Keratinocyte (primary cell): ENCODE data around the gene PRPF40B. TPM values are rescaled to one million over a fixed set of nuclear protein-coding genes. Genes with fewer than 3 reads are reported as not detected.

Experiments
- DNase-seq: peaks from one replicate; pipeline ENCODE4 v3.0.0-alpha.2; 2011; ENCODE audit warnings: low read depth, missing footprints, low spot score
- FAIRE-seq: peaks from 2 replicates; lab custom pipeline; 2011; peaks lifted over from hg19 to GRCh38; lab: Jason Lieb, UNC
- H2AFZ ChIP-seq: 2 replicates; pipeline ENCODE4 v1.6.0; 2012; ENCODE audit warnings: low read length, control low read depth, inconsistent platforms; ENCODE audit not compliant: control insufficient read depth
- H3K27ac ChIP-seq: 2 replicates; pipeline ENCODE4 v1.5.1; 2011; ENCODE audit warnings: low read length; ENCODE audit not compliant: control insufficient read depth, insufficient read depth
- H3K27me3 ChIP-seq: 3 replicates; pipeline ENCODE4 v1.6.0; 2011; ENCODE audit warnings: low read length; ENCODE audit not compliant: control insufficient read depth, insufficient read depth; ENCODE audit errors: extremely low read depth
- H3K36me3 ChIP-seq, 2 experiments: 2 replicates in 1 of 2; 3 replicates in 1 of 2; pipeline ENCODE4 v1.5.1; 2011; ENCODE audit warnings: low read length in 2 of 2, mild to moderate bottlenecking in 1 of 2; ENCODE audit not compliant: control insufficient read depth in 2 of 2, insufficient read depth in 2 of 2; ENCODE audit errors: extremely low read depth in 1 of 2
- H3K4me1 ChIP-seq: 3 replicates; pipeline ENCODE4 v1.5.1; 2011; ENCODE audit warnings: low read length; ENCODE audit not compliant: control insufficient read depth, insufficient read depth; ENCODE audit errors: extremely low read depth
- H3K4me2 ChIP-seq: 3 replicates; pipeline ENCODE4 v1.6.0; 2011; ENCODE audit warnings: low read depth, low read length; ENCODE audit not compliant: control insufficient read depth, insufficient read depth; ENCODE audit errors: extremely low read depth
- H3K4me3 ChIP-seq, 3 experiments: fragments of 200-600 bp in 1 of 3; sonication (generic) in 1 of 3; 2 replicates in 2 of 3; 3 replicates in 1 of 3; pipeline ENCODE4 v1.5.1; 2011 to 2016; ENCODE audit warnings: low read length in 3 of 3, mild to moderate bottlenecking in 3 of 3, control low read depth in 2 of 3, inconsistent platforms in 1 of 3, low read depth in 1 of 3, mixed read lengths in 1 of 3, mixed run types in 1 of 3, moderate library complexity in 1 of 3; ENCODE audit not compliant: control insufficient read depth in 2 of 3, insufficient read depth in 2 of 3; ENCODE audit errors: extremely low read depth in 1 of 3
- H3K79me2 ChIP-seq: 2 replicates; pipeline ENCODE4 v1.6.0; 2012; ENCODE audit warnings: low read length; ENCODE audit not compliant: control insufficient read depth, insufficient read depth
- H3K9ac ChIP-seq: 3 replicates; pipeline ENCODE4 v1.6.0; 2011; ENCODE audit warnings: low read length; ENCODE audit not compliant: control insufficient read depth, insufficient read depth; ENCODE audit errors: extremely low read depth
- H3K9me1 ChIP-seq: 3 replicates; pipeline ENCODE4 v1.6.0; 2011; ENCODE audit warnings: low read length; ENCODE audit not compliant: control insufficient read depth, insufficient read depth; ENCODE audit errors: extremely low read depth
- H3K9me3 ChIP-seq: 2 replicates; pipeline ENCODE4 v1.5.1; 2012; ENCODE audit warnings: low read depth, low read length; ENCODE audit not compliant: control insufficient read depth
- H4K20me1 ChIP-seq: 3 replicates; pipeline ENCODE4 v1.6.0; 2011; ENCODE audit warnings: low read length; ENCODE audit not compliant: control insufficient read depth, insufficient read depth; ENCODE audit errors: extremely low read depth
- EZH2 ChIP-seq: IDR thresholded peaks from one replicate; pipeline ENCODE4 v1.6.1; 2012; ENCODE audit warnings: inconsistent platforms, mild to moderate bottlenecking, low read length, moderate library complexity
- dilution Hi-C: fragments of 300-500 bp; cut with MboI; formaldehyde crosslinking; loops from one replicate; pipeline ENCODE4 v1.7.0; 2020; ENCODE audit warnings: low sequenced_read_pairs; ENCODE audit not compliant: extremely low pct_ligation_motif_present
- polyA plus RNA-seq, 5 experiments: library from polyadenylated mRNA; depleted of rRNA in 3 of 5; stranded (reverse) in 3 of 5; stranded (forward) in 1 of 5; unstranded in 1 of 5; fragments of >200 nt; gene quantifications; 1 replicate in 1 of 5; 2 replicates in 3 of 5; 3 replicates in 1 of 5; pipeline versions ENCODE4 v1.2.1 to v1.2.3, GENCODE V29; 2011 to 2012; ENCODE audit warnings: missing spikeins in 2 of 5, low read depth in 1 of 5, low replicate concordance in 1 of 5
- TF ChIP-seq, protein P1 (sequence below), 3 experiments: IDR thresholded peaks in 1 of 3; conservative IDR thresholded peaks in 1 of 3; optimal IDR thresholded peaks in 1 of 3; 2 replicates in 2 of 3; 3 replicates in 1 of 3; pipeline versions ENCODE3 to v1.5.1; 2011; ENCODE audit warnings: low read length in 3 of 3, mild to moderate bottlenecking in 3 of 3, moderate library complexity in 2 of 3, control low read depth in 1 of 3, inconsistent platforms in 1 of 3; ENCODE audit not compliant: insufficient read depth in 2 of 3; ENCODE audit errors: extremely low read depth in 1 of 3

PRPF40B gene
- polyA plus RNA-seq, 1 donor (not counting 4 experiments of a cell fraction or from before 2014, with no cell fraction given): 12.7 TPM

DNA sequence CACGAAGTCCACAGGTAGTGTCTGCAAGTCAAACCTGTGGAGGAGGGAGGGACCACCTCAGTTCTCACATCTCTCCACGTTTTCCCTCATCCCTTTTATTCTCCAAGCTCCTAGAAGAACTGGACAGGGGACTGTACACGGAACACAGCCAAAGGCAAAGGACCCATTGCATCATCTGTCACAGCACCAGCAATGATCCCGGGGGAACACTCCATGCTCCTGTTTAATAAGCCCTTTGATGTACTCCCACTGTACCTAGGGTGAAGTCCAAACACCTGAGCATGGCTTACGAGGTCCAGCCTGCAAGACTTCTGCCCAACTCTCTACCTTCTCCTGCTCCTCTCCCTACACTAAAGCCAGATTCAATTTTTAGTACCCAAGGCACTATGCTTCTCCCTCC is 26.5 kb downstream of the PRPF40B start:
- Histone ChIP-seq H2AFZ (no peak overlapping the region), H3K9me3 (no peaks in the 10 kb centered on the region), H3K4me3 (no peak overlapping the region), H3K36me3 (peaks cover 10 to 18% of the 10 kb centered on the region in 2 experiments), H3K9me1 (no peaks in the 10 kb centered on the region), H3K79me2 (no peaks in the 10 kb centered on the region), H3K9ac (no peak overlapping the region), H3K4me2 (no peak overlapping the region), H3K27ac (no peak overlapping the region), H3K27me3 (no peaks in the 10 kb centered on the region), H4K20me1 (no peaks in the 10 kb centered on the region), H3K4me1 (no peaks in the 10 kb centered on the region)
- FAIRE-seq (no peak), DNase-seq (no peak)
- no peak for TF ChIP-seq EZH2
- TF ChIP-seq, protein P1, sequence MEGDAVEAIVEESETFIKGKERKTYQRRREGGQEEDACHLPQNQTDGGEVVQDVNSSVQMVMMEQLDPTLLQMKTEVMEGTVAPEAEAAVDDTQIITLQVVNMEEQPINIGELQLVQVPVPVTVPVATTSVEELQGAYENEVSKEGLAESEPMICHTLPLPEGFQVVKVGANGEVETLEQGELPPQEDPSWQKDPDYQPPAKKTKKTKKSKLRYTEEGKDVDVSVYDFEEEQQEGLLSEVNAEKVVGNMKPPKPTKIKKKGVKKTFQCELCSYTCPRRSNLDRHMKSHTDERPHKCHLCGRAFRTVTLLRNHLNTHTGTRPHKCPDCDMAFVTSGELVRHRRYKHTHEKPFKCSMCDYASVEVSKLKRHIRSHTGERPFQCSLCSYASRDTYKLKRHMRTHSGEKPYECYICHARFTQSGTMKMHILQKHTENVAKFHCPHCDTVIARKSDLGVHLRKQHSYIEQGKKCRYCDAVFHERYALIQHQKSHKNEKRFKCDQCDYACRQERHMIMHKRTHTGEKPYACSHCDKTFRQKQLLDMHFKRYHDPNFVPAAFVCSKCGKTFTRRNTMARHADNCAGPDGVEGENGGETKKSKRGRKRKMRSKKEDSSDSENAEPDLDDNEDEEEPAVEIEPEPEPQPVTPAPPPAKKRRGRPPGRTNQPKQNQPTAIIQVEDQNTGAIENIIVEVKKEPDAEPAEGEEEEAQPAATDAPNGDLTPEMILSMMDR (optimal IDR thresholded peaks at IDR 0.05 in 1 of 3, IDR thresholded peaks at IDR 0.05 in 1 of 3, conservative IDR thresholded peaks at IDR 0.05 in 1 of 3; ENCODE audit: extremely low read depth in 1 of 3, insufficient read depth in 2 of 3, low read length in 3 of 3): no peak
- dilution Hi-C loops: no loop called here

DNA sequence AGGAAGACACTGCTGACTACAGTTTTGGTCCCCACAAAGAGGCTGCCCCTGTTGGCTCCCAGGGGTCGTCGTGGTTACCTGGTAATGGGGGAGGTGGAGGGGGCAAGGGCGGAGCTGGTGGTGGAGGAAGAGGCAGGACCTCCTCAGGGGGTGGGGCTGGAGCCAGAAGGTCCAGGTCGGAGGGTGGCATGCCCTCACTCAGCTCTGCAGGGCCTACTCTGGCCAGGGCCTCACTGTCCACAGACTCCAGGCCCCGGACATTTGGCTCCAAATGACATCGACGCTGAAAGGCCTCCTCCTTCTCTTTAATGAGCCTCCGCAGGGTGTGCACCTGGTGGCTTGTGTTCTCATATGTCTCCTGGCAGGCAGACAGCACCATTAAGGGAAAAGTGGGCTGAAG is 28.5 kb downstream of the PRPF40B start:
- Histone ChIP-seq H3K36me3 (peaks cover 1 to 4% of the 10 kb centered on the region in 2 experiments), H3K4me1 (no peaks in the 10 kb centered on the region), H3K9me3 (no peaks in the 10 kb centered on the region), H3K79me2 (no peaks in the 10 kb centered on the region), H3K4me2 (no peak overlapping the region), H4K20me1 (no peaks in the 10 kb centered on the region), H3K27ac (no peak overlapping the region), H3K9ac (no peak overlapping the region), H3K4me3 (no peak overlapping the region), H3K27me3 (no peaks in the 10 kb centered on the region), H2AFZ (no peak overlapping the region), H3K9me1 (no peaks in the 10 kb centered on the region)
- dilution Hi-C loops: no loop called here
- DNase-seq (no peak), FAIRE-seq (no peak)
- TF ChIP-seq, protein P1 (optimal IDR thresholded peaks at IDR 0.05 in 1 of 3, IDR thresholded peaks at IDR 0.05 in 1 of 3, conservative IDR thresholded peaks at IDR 0.05 in 1 of 3; ENCODE audit: extremely low read depth in 1 of 3, insufficient read depth in 2 of 3, low read length in 3 of 3): no peak
- TF ChIP-seq EZH2: no peak
